GOT3 (cell line): ENCODE data around the gene SZRD1.
A peak's percentile ranks its signal among the peaks of the same experiment; 100 is the strongest.

Experiments
- DNase-seq: peaks from one replicate; lab custom pipeline; 2025; ENCODE audit warnings: mixed read lengths; lab: John Stamatoyannopoulos, UW

SZRD1 gene

GRCh38 chr1:16367968-16368890, 1.2 kb downstream of the SZRD1 start:
- DNase-seq = no peak

- no peak for DNase-seq
These were observed 2.8 kb downstream of the SZRD1 start for GRCh38 chr1:16369821-16370220.

GRCh38 chr1:16371725-16372124, 4.7 kb downstream of the SZRD1 start:
- DNase-seq = no peak

GRCh38 chr1:16372535-16373285, 5.7 kb downstream of the SZRD1 start:
- no peak for DNase-seq

- DNase-seq = no peak
These were observed 7.2 kb downstream of the SZRD1 start for GRCh38 chr1:16374266-16374665.

- no peak for DNase-seq
These were observed 8.7 kb downstream of the SZRD1 start for GRCh38 chr1:16375521-16376340.

GRCh38 chr1:16376971-16377370, 9.9 kb downstream of the SZRD1 start:
- no peak for DNase-seq

- no peak for DNase-seq
These were observed 11.4 kb downstream of the SZRD1 start for GRCh38 chr1:16378443-16378842.

- no peak for DNase-seq
These were observed 13.8 kb downstream of the SZRD1 start for GRCh38 chr1:16380868-16381267.

- no peak for DNase-seq
These were observed 16.8 kb downstream of the SZRD1 start for GRCh38 chr1:16383888-16384287.

GRCh38 chr1:16385659-16386453, 18.8 kb downstream of the SZRD1 start:
- DNase-seq = no peak

- no peak for DNase-seq
These were observed 19.5 kb downstream of the SZRD1 start for GRCh38 chr1:16386454-16387113.

- DNase-seq = no peak
These were observed 20.5 kb downstream of the SZRD1 start for GRCh38 chr1:16387201-16388188.

GRCh38 chr1:16391411-16391810, 24.4 kb downstream of the SZRD1 start:
- no peak for DNase-seq

- DNase-seq = no peak
These were observed 25.9 kb downstream of the SZRD1 start for GRCh38 chr1:16392740-16393569.

- DNase-seq = no peak
These were observed 26.8 kb downstream of the SZRD1 start for GRCh38 chr1:16393570-16394521.

GRCh38 chr1:16394977-16395376, 27.9 kb downstream of the SZRD1 start:
- DNase-seq = no peak

GRCh38 chr1:16396591-16396990, 29.5 kb downstream of the SZRD1 start:
- peak; percentile 24 for DNase-seq
